BLaER1 (cell line): ENCODE measurements around the gene NUP42.
A peak's percentile ranks its signal among the peaks of the same experiment; 100 is the strongest.
"Not testable (repeated sequence)": the region's sequence is repeated elsewhere in the genome, so short reads cannot be mapped to it uniquely, and the experiment has no call there.

ENCODE experiments used
- H3K27ac ChIP-seq: shearing (Covaris generic); formaldehyde crosslinking; 2 replicates; pipeline ENCODE4 v1.8.1; 2022
- H3K27me3 ChIP-seq: shearing (Covaris generic); formaldehyde crosslinking; 2 replicates; pipeline ENCODE4 v1.8.1; 2022
- H3K36me3 ChIP-seq: shearing (Covaris generic); formaldehyde crosslinking; 2 replicates; pipeline ENCODE4 v1.8.1; 2022
- H3K4me1 ChIP-seq: shearing (Covaris generic); formaldehyde crosslinking; 2 replicates; pipeline ENCODE4 v1.8.1; 2022
- H3K4me2 ChIP-seq: shearing (Covaris generic); formaldehyde crosslinking; 2 replicates; pipeline ENCODE4 v1.8.1; 2022
- H3K4me3 ChIP-seq: shearing (Covaris generic); formaldehyde crosslinking; 2 replicates; pipeline ENCODE4 v1.8.1; 2022
- H3K9ac ChIP-seq: shearing (Covaris generic); formaldehyde crosslinking; 2 replicates; pipeline ENCODE4 v1.8.1; 2022
- H3K9me3 ChIP-seq: shearing (Covaris generic); formaldehyde crosslinking; 2 replicates; pipeline ENCODE4 v1.8.1; 2022
- H4K20me1 ChIP-seq: shearing (Covaris generic); formaldehyde crosslinking; 2 replicates; pipeline ENCODE4 v1.8.1; 2022
- Cebpa-rat ChIP-seq: shearing (Covaris generic); IDR thresholded peaks from 2 replicates; pipeline ENCODE4 v1.8.1; 2022

Gene NUP42

GRCh38 chr7:23168111-23168885 lies 13.6 kb upstream of the NUP42 start:
- Histone ChIP-seq H4K20me1 (no peaks in the 10 kb centered on the region), H3K9me3 (no peaks in the 10 kb centered on the region), H3K4me1 (no peaks in the 10 kb centered on the region), H3K27ac (no peak overlapping the region), H3K4me3 (no peak overlapping the region), H3K9ac (no peak overlapping the region), H3K4me2 (no peak overlapping the region), H3K27me3 (no peaks in the 10 kb centered on the region), H3K36me3 (peaks cover 23% of the 10 kb centered on the region)
- TF ChIP-seq Cebpa-rat, result no peak

DNA sequence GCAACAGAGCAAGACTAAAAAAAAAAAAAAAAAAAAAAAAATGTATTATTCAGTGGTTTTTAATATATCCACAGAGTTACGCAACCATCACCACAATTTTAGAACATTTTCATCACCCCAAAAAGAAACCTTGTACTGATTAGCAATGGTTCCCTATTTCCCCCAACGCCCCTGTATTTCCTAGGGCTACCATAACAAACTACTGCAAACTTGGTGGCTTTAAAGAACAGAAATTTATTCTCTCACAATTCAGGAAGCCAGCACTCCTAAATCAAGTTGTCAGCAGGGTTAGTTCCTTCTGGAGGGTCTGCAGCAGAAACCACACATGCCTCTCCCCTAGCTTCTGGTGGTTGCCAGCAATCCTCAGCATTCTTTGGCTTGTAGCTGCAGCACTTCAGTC lies 5.9 kb upstream of the NUP42 start:
- H3K4me3 ChIP-seq, result no peak overlapping the region
- H3K4me2 ChIP-seq, result no peak overlapping the region
- H3K36me3 ChIP-seq, result peaks cover 10% of the 10 kb centered on the region; the same call in 1 of the 2 replicates
- peaks cover 6% of the 10 kb centered on the region for H3K4me1 ChIP-seq
- peak; percentile 41; the same call in 1 of the 2 replicates for TF ChIP-seq Cebpa-rat
- H3K9ac ChIP-seq, result no peak overlapping the region
- H3K27me3 ChIP-seq, result no peaks in the 10 kb centered on the region
- H3K9me3 ChIP-seq, result no peaks in the 10 kb centered on the region
- no peak overlapping the region for H3K27ac ChIP-seq
- H4K20me1 ChIP-seq, result no peaks in the 10 kb centered on the region

DNA sequence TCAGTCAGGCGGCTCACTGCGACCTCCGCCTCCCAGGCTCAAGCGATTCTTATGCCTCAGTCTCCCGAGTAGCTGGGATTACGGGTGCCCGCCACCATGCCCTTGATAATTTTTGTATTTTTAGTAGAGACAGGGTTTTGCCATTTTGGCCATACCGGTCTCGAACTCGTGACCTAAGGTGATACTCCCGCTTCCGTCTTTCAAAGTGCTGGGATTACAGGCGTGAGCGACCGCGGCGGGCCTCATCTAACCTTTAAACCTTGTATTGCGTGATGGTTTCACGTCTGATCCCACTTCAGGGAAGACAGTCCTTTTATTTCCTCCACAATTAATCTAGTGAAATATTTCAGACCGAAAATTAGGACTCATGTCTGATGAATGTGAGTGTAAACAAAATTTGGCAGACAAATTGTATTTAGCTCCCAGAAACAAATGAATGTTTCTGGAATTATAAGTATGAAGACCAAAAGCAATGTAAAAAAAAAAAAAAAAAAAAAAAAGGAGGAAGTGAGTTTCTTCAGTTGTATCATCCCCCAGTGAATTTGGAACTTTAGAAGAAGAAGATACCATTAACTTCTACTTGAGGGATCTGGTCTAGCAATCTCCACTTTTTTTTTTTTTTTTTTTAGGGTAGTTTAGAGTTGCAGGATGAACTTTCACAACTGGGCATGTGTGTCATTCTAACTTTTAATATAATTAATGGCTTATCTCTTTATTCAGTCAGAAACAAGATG lies 1.6 kb downstream of the NUP42 start:
- no peak for TF ChIP-seq Cebpa-rat

DNA sequence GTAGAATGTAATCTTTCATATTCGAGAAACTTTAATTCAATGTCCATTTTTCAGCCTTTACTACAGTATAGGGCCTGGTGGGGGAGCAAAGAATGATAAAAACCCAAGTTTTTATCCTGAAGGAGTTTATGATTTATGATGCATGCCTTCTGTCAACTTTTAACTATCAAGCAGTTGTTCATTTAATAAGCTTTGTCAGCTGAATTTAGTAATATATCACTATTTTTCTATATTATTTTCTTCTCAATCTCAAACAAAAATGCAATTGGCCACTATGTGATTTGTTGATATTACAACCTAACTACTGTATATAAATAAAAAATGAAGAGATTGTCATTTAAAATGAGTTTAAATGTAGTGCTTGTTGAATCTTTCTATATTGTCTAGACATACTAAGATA lies 2.4 kb downstream of the NUP42 start:
- no peak for TF ChIP-seq Cebpa-rat
- H3K9me3 ChIP-seq, result no peaks in the 10 kb centered on the region
- peaks cover 36% of the 10 kb centered on the region for H3K36me3 ChIP-seq
- H3K4me3 ChIP-seq, result no peak overlapping the region
- peaks cover 53% of the 10 kb centered on the region for H4K20me1 ChIP-seq
- no peak overlapping the region for H3K9ac ChIP-seq
- H3K27me3 ChIP-seq, result no peaks in the 10 kb centered on the region
- peaks cover 30% of the 10 kb centered on the region for H3K4me1 ChIP-seq
- H3K4me2 ChIP-seq, result peak overlapping the region; percentile 91
- H3K27ac ChIP-seq, result no peak overlapping the region

More for the DNA sequence above, 1.6 kb downstream of the NUP42 start:
- Histone ChIP-seq H4K20me1 (peaks cover 44% of the 10 kb centered on the region), H3K27ac (no peak overlapping the region), H3K4me1 (peaks cover 30% of the 10 kb centered on the region), H3K4me2 (peak overlapping the region; percentile 91), H3K4me3 (peak overlapping the region; percentile 85), H3K27me3 (no peaks in the 10 kb centered on the region), H3K9me3 (no peaks in the 10 kb centered on the region), H3K9ac (peak overlapping the region; percentile 92; the same call in 1 of the 2 replicates), H3K36me3 (peaks cover 28% of the 10 kb centered on the region)

- Histone ChIP-seq H3K4me3 (no peak overlapping the region), H3K4me2 (no peak overlapping the region), H3K9ac (no peak overlapping the region), H3K27ac (no peak overlapping the region), H3K36me3 (peaks cover 42% of the 10 kb centered on the region), H3K9me3 (no peaks in the 10 kb centered on the region), H4K20me1 (peaks cover 58% of the 10 kb centered on the region), H3K27me3 (no peaks in the 10 kb centered on the region), H3K4me1 (peaks cover 30% of the 10 kb centered on the region)
- no peak for TF ChIP-seq Cebpa-rat
Observed at GRCh38 chr7:23184709-23185359, 3.0 kb downstream of the NUP42 start.

- Histone ChIP-seq H3K4me2 (no peak overlapping the region), H3K4me1 (peaks cover 24% of the 10 kb centered on the region), H3K27me3 (no peaks in the 10 kb centered on the region), H3K9ac (no peak overlapping the region), H3K9me3 (no peaks in the 10 kb centered on the region), H3K27ac (no peak overlapping the region), H3K36me3 (peaks cover 52% of the 10 kb centered on the region), H4K20me1 (peaks cover 69% of the 10 kb centered on the region), H3K4me3 (no peak overlapping the region)
- TF ChIP-seq Cebpa-rat, result no peak
Observed at GRCh38 chr7:23185980-23186379, 4.1 kb downstream of the NUP42 start.

GRCh38 chr7:23191022-23191421 lies 9.2 kb downstream of the NUP42 start:
- Histone ChIP-seq H3K27ac (no peak overlapping the region), H3K4me2 (no peak overlapping the region), H3K9ac (no peak overlapping the region), H3K4me3 (no peak overlapping the region), H3K27me3 (no peaks in the 10 kb centered on the region), H3K36me3 (peaks cover 85% of the 10 kb centered on the region), H3K9me3 (peaks cover 11% of the 10 kb centered on the region; the same call in 1 of the 2 replicates), H3K4me1 (no peaks in the 10 kb centered on the region), H4K20me1 (peaks cover 42% of the 10 kb centered on the region; the same call in 1 of the 2 replicates)
- no peak for TF ChIP-seq Cebpa-rat

GRCh38 chr7:23193650-23194227 lies 11.9 kb downstream of the NUP42 start:
- H3K27me3 ChIP-seq, H3K9ac ChIP-seq, H3K4me3 ChIP-seq, H3K4me2 ChIP-seq, H3K27ac ChIP-seq, H3K4me1 ChIP-seq: not testable (repeated sequence)
- H3K36me3 ChIP-seq, result peaks cover 83% of the 10 kb centered on the region
- H3K9me3 ChIP-seq, result peaks cover 11% of the 10 kb centered on the region; the same call in 1 of the 2 replicates
- H4K20me1 ChIP-seq, result peaks cover 30% of the 10 kb centered on the region; the same call in 1 of the 2 replicates

DNA sequence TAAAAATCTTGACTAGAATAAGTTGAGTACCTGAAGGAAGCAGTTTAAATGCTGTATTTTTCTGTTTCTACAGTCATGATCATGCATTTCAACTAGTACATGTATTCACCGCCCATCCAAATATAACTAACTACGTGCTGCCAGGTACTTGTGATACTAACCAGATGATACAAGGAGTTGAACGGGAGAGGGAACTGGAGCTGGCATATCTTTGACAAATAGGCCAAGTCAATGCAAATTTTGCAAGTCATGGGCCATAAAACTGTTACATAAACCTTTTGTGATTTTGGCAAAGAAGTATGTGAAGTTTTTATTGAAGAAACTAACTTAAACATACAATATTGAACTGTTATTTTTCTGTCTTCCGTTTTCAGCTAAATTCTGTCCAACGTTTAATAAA lies 14.5 kb downstream of the NUP42 start:
- Histone ChIP-seq H4K20me1 (peaks cover 5% of the 10 kb centered on the region; the same call in 1 of the 2 replicates), H3K9ac (no peak overlapping the region), H3K27me3 (no peaks in the 10 kb centered on the region), H3K27ac (no peak overlapping the region), H3K36me3 (peaks cover 81% of the 10 kb centered on the region), H3K9me3 (peaks cover 11% of the 10 kb centered on the region; the same call in 1 of the 2 replicates), H3K4me1 (no peaks in the 10 kb centered on the region), H3K4me2 (no peak overlapping the region), H3K4me3 (no peak overlapping the region)
- TF ChIP-seq Cebpa-rat, result no peak

DNA sequence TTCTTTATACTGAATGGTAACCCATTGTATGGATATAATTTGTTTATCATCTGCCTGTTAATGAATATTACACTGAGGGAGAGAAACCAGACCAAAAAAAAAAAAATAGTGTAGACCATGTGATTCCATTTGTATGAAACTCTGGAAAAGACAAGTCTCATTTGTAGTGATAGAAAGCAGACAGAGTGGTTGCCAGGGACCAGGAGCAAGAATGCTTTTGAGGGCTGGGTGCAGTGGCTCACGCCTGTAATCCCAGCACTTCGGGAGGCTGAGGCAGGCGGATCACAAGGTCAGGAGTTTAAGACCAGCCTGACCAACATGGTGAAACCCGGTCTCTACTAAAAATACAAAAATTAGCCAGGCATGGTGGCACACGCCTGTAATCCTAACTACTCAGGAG lies 15.9 kb downstream of the NUP42 start:
- not testable (repeated sequence) for H3K9me3 ChIP-seq, H3K4me2 ChIP-seq, H3K27ac ChIP-seq, H3K27me3 ChIP-seq, H3K4me1 ChIP-seq, H3K9ac ChIP-seq, H4K20me1 ChIP-seq, H3K4me3 ChIP-seq
- H3K36me3 ChIP-seq, result peaks cover 74% of the 10 kb centered on the region
